IPS DF 4.7 (cell line): ENCODE data around the gene TBCK.

ENCODE experiments used
- DNase-seq: peaks from one replicate; pipeline ENCODE4 v3.0.0-alpha.2; 2013; ENCODE audit warnings: low spot score; ENCODE audit errors: extremely low read depth

TBCK gene

GRCh38 chr4:106287353-106287969 lies 28.5 kb downstream of the TBCK start:
- no peak for DNase-seq

- DNase-seq: no peak
These were observed 29.4 kb downstream of the TBCK start for GRCh38 chr4:106286611-106287010.

DNA sequence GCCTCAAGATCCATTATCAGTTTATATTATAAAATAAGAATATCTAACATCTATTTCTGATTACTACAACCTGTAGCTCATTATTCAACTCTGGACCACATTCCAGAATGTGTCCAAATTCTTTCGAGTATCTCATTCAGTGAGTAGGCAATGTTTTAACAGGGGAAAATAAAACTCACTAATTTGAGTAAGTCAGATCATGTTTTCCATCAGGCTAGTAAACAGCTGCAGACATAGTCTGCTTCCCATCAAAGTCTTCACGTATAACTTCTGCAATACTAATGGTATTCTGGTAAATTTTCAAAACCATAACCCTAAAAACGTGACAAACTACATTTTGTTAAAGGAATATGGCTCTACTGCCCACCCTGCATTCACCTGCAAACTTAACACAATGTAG lies 31.8 kb downstream of the TBCK start:
- no peak for DNase-seq

DNA sequence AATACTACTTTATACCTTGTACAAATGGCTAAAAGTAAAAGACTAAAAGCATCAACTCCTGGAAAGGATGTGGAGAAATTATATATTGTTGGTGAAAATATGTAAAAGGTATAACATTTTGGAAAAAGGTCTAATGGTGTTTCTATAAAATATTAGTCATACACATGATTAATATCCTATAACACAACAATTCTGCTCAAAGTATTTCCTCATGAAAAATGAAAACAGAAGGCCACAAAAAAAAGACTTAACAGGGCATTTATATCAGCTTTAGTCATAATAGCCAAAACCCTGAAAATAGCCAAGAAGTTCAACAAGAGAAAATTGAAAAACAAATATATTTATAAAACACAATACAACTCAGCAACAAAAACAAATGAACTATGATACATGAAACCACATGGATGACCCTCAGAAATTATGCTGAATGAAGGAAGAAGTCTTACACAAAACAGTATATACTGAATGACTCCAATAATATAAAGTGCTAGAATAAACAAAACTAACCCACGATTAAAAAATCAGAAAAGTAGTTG lies 38.8 kb downstream of the TBCK start:
- DNase-seq: no peak

- DNase-seq: no peak
These were observed 42.2 kb downstream of the TBCK start for GRCh38 chr4:106273831-106274230.

DNA sequence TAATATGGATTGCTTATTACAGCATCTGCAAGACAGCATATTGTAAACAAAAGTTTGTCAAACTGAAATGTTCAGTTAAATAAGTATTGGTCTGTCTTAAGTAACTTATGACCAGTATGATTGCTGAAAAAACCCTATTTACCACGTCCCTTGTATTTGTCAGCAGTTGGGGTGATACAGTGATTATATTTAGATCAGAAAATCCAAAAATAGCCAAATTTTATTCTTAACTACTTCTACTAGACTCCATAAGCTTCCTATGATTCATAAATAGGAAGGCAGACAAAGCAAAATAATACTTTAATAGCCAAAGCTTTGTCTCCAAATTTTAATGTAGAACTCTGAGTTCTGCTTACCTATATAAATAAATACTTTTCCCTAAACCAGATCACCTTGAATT lies 45.3 kb downstream of the TBCK start:
- DNase-seq: no peak

GRCh38 chr4:106269711-106270110 lies 46.3 kb downstream of the TBCK start:
- DNase-seq: no peak

- DNase-seq: no peak
These were observed 47.2 kb downstream of the TBCK start for GRCh38 chr4:106268786-106269185.

DNA sequence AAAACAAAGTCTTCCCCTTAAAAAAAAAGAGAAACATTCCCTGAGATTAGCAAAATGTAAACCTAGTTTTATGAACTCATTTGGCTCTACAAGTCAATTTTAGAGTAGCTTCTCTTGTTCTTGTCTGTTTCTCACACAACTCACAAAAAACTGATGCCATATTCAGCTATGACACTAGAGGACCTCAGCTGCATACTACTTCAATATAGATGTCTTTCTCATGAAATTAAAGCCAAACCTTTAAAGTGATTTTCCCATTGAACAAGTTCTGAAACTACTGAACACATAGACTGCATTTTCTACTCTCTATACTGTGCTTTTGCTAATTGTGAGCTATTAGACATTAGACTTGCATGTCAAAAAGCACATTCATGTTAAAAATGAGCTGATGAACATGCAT lies 49.8 kb downstream of the TBCK start:
- DNase-seq: no peak

DNA sequence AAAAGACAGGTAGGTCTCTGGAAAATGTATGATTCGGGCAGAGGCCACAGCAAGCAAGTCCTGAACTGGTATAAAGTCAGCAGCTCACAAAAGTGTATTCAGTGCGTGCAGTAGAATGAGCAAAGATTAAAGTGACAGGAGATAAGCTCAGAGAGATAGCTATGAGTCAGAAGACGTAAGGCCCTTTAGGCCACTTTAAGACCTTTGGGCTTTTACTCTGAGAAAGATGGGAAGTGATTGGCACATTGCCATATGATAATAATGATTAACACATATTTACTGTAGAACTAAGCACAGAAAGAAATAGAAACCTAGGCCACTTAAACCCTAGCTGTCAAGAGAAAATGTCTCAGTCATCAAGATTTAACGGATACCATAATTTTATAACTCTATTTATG lies 51.7 kb downstream of the TBCK start:
- DNase-seq: no peak

GRCh38 chr4:106263594-106264330 lies 52.2 kb downstream of the TBCK start:
- DNase-seq: no peak

GRCh38 chr4:106261980-106262379 lies 54.0 kb downstream of the TBCK start:
- DNase-seq: no peak

DNA sequence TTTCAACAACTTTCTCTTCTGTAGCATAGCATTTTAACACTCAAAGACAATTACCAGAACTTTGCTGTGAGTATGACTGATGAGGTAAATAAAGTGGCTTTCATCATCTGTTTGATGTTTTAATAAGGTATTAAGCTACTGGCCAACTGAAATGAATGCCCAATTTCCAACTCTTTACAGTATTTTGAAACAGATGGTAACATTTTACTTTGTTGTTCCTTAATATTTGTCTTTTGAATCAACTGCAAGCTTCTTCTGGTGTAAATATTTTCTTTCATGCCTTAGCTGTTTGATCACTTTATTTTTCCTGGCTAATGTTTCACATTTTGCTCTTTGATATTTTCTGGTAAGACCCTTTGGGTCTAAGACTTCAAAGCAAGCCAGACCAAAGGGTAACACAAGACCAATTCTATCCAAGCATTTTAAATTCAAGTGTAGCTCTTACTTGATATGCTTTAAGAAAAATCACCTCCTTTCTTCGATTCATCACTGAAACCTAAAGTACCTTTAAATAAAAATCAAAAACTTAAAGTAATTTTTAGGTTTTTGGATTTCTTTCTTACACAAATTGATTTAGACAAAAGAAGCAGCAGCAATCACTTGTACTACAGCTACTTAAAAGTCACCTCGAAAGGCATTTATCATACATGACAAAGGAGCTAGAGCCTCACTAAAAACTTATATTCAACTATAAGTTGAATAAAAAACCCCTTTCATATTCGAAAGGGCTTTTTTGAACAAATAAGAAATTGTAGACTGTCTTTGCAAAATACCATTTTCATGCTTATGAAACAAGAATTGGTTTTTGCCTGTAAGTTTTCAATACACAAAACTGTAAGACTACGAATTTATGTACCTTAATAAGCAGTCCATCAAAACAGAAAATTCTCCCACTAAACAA lies 57.6 kb downstream of the TBCK start:
- no peak for DNase-seq

DNA sequence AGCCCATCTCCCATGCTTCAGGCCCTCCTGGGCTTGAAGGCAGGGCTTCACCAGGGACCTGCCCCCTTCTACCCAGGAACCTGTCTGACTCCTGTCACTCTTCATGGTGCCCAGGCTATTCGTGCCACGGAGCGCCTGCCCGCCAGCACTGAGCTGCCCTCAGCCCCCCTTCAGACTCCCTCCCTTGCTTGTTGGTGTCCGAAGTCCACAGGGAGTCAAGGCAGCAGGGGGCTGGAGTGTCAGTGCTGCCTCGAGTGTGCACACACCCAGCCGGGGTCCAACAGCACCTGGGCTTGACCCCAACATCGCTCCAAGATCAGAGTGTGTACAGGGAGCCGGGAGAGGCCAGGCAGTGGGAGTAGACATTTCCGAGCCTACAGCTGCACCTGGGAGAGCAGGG lies 59.8 kb downstream of the TBCK start:
- no peak for DNase-seq

DNA sequence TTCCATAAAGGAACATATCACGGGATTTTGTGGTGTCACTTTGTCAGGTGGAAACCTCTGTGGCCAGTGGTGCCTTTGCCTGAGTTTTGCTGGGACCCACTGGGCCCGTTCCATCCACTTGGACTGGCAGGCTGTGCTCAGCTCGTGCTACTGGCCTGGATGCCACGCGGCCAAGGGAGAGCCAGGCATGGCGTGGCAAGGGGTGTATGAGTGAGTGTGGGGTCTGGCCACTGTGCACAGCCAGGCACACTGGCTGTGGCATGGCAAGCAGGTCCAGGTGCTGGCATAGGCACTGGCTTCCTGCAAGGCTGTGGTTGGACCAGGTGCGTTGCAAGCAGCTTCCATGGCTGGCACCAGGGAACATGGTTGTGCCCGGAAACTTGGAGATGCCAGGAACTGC lies 60.8 kb downstream of the TBCK start:
- no peak for DNase-seq

- no peak for DNase-seq
These were observed 62.5 kb downstream of the TBCK start for GRCh38 chr4:106253364-106254129.

DNA sequence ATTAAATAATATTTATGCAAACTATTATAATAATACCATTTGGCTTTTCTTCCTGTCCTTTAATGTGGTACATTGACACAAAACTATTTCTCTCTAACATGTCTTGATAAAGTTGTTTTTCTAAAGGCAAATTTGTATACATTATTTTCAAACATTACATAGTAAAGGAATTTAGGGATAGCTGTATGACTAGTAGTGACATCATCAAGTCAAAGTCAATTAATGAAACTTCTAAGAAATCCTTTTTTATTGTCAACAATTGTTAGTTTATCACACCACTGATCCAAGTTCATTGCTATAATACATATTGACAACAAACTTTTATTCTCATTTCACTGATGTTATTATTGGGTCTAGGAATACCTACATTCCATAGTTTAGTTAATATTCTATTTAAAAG lies 68.4 kb downstream of the TBCK start:
- no peak for DNase-seq

DNA sequence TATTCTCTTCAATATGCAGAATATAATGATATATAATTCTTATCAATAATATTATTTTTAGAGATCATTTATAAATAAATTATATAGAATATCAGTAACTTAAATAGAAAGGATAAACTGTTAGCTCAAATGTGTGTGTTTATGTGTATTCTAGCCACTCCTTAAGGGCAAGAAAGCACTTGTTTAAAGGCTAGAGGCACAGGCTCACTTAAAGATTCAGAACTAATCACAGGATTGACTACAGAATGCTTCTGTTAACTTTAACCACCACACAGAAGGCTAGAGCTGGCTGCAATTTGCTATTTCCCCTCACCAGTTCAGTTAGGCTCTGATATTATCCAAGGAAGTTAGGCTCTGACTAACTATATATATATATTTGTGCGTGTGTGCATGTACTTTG lies 69.6 kb downstream of the TBCK start:
- no peak for DNase-seq

GRCh38 chr4:106245176-106245575 lies 70.8 kb downstream of the TBCK start:
- DNase-seq: no peak

DNA sequence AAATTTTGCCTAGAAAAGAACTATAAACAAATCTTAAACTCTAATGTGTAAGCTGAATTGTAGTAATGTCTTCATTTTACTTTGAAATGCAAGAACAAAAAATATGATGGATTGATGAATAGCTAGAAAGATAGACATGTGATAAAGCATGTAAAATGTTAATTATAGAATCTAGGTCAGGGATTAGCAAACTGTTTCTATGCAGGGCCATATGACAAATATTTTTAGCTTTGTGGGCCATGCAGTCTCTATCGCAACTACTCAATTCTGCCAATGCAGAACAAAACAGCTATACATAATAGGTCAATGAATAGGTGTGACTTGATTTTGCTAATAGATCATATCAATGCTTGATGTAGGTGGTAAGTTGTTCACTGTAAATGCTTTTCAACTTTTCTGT lies 75.3 kb downstream of the TBCK start:
- DNase-seq: no peak

GRCh38 chr4:106238820-106239420 lies 77.1 kb downstream of the TBCK start:
- peak; percentile 53 for DNase-seq
